Psoas muscle (tissue), 8 donors: ENCODE results near the gene MSH6. TPM values are rescaled to one million over a fixed set of nuclear protein-coding genes. Genes with fewer than 3 reads are reported as not detected.
A peak's percentile ranks its signal among the peaks of the same experiment; 100 is the strongest.
"Not testable (repeated sequence)": the region's sequence is repeated elsewhere in the genome, so short reads cannot be mapped to it uniquely, and the experiment has no call there.

Experiments used
- ATAC-seq, 4 donors: fragments of 200-7000 bp; cut with Tn5 transposase; one replicate each; pipeline ENCODE4 v1.9.1; 2020; ENCODE audit warnings: moderate library complexity in 3 of 4, mild to moderate bottlenecking in 2 of 4
- DNase-seq, 2 donors: peaks; one replicate each; pipeline ENCODE4 v3.0.0-alpha.2; 2020
- H3K27ac ChIP-seq: fragments of 200-600 bp; one replicate; pipeline ENCODE4 v1.8.0; 2022
- H3K27me3 ChIP-seq, 3 donors: fragments of 200-600 bp in 1 of 3; one replicate each; pipeline versions ENCODE4 v1.6.1 to v1.8.0; 2013 to 2022; ENCODE audit warnings: low read length in 2 of 3, mild to moderate bottlenecking in 2 of 3, moderate library complexity in 1 of 3; ENCODE audit not compliant: insufficient read depth in 3 of 3
- H3K36me3 ChIP-seq, 2 donors: fragments of 200-600 bp in 1 of 2; one replicate each; pipeline versions ENCODE4 v1.6.1 to v1.8.0; 2013 to 2022; ENCODE audit warnings: low read depth in 1 of 2, mild to moderate bottlenecking in 1 of 2, moderate library complexity in 1 of 2; ENCODE audit not compliant: insufficient read depth in 1 of 2
- H3K4me1 ChIP-seq: fragments of 200-600 bp; one replicate; pipeline ENCODE4 v1.8.0; 2022
- H3K4me3 ChIP-seq: fragments of 200-600 bp; one replicate; pipeline ENCODE4 v1.8.0; 2022; ENCODE audit warnings: mild to moderate bottlenecking
- H3K9me3 ChIP-seq: fragments of 200-600 bp; one replicate; pipeline ENCODE4 v1.8.0; 2022
- WGBS, 3 donors: extraction: QIAGEN DNeasy Blood & Tissue Kit; methylation state at CpG; one replicate each; pipeline versions ENCODE4 v1.1.6 to v1.1.7; 2013; 5-methylcytosine and 5-hydroxymethylcytosine counted together
- intact Hi-C, 2 donors: fragments of 100-400 bp; cut with DNase I; formaldehyde crosslinking; loops; one replicate each; pipeline versions ENCODE4 v1.11.0 to v1.14.2; 2022
- polyA plus RNA-seq, 3 donors: library from polyadenylated mRNA; stranded (reverse); fragments of 200-250 nt; gene quantifications; one replicate each; pipeline ENCODE4 v1.2.3, GENCODE V29; 2013
- total RNA-seq, 4 donors: library from RNA; stranded (reverse); fragmentation: NEBNext Ultra II Directional in 2 of 4; extraction: Animal tissue kit (Norgen Biotek cat#: 25700) in 2 of 4; gene quantifications; one replicate each; pipeline versions ENCODE4 v1.2.1 to v1.2.4, GENCODE V29; 2021 to 2023
- TF ChIP-seq, protein P1 (sequence below): fragments of 200-600 bp; IDR thresholded peaks from one replicate; pipeline ENCODE4 v1.8.0; 2022; ENCODE audit warnings: antibody characterized with exemption
- donor health status: healthy with polysubstance abuse.
- donor health status: DM: no; HTN: no; CAD: no; lungs with moderate emphysema.
- donor health status: Bipolar disorder and iron deficiency.
- donor health status: healthy.
- donor health status: DM: yes; HTN: yes; CAD: no.
- donor health status: DM: no; HTN: no; CAD: no.
- donor health status: DM: no; HTN: no; CAD: no.
- donor health status: DM: yes; HTN: yes; CAD: no.

The MSH6 gene
- total and polyA plus RNA-seq, 7 donors: 7.7 to 21.1 (median 12.0) TPM

DNA sequence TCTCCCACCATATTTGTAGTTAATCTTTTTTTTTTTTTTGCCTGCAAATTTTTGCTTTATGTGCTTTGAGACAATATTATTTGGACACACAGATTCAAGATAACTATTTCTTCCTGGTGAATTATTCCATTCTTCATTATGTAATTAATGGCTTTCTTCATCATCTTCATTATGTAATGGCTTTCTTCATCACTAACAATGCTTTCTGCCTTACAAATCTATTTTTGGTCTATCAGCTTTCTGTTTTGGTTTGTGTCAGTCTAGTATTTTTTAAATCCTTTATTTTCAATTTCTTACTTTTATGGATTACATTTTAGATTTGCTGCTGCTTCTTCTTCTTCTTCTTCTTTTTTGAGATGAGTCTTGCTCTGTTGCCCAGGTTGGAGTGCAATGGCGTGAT is 60.5 kb downstream of the MSH6 start:
- DNase-seq (no peak), ATAC-seq (no peak)
- Histone ChIP-seq H3K4me1 (no peaks in the 10 kb centered on the region), H3K27me3 (no peaks in the 10 kb centered on the region), H3K27ac (no peak overlapping the region), H3K36me3 (peaks cover 0 to 13% of the 10 kb centered on the region in 2 donors), H3K9me3 (no peaks in the 10 kb centered on the region), H3K4me3 (no peak overlapping the region)
- 92 to 100% (median 97%) methylated on average over 1 of the region's 1 CpG for WGBS, 3 donors
- intact Hi-C loops: no loop called here
- TF ChIP-seq, protein P1, sequence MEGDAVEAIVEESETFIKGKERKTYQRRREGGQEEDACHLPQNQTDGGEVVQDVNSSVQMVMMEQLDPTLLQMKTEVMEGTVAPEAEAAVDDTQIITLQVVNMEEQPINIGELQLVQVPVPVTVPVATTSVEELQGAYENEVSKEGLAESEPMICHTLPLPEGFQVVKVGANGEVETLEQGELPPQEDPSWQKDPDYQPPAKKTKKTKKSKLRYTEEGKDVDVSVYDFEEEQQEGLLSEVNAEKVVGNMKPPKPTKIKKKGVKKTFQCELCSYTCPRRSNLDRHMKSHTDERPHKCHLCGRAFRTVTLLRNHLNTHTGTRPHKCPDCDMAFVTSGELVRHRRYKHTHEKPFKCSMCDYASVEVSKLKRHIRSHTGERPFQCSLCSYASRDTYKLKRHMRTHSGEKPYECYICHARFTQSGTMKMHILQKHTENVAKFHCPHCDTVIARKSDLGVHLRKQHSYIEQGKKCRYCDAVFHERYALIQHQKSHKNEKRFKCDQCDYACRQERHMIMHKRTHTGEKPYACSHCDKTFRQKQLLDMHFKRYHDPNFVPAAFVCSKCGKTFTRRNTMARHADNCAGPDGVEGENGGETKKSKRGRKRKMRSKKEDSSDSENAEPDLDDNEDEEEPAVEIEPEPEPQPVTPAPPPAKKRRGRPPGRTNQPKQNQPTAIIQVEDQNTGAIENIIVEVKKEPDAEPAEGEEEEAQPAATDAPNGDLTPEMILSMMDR: no peak

DNA sequence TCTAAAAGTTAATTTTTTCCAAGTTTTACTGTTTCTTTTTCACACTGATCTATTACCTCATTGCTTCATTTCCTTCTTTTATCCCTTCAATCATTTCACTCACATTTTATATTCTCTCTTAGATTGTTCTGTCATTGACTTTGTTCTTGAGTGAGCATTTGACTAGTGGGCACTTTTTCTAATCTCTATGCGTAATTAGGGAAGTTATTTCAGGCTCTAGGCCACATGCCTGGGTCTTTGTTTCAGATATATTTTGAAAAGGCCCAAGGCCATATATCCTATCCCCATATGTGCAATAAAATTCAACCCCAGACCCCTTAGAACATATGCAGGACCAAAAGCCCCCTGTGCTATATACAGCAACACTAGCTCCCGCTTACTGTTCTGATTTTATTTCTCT is 61.2 kb downstream of the MSH6 start:
- H3K9me3 ChIP-seq: no peaks in the 10 kb centered on the region
- intact Hi-C loops: no loop called here
- 82 to 93% (median 92%) methylated on average over 2 of the region's 2 CpGs for WGBS, 3 donors
- no peaks in the 10 kb centered on the region for H3K4me1 ChIP-seq
- H3K27me3 ChIP-seq: no peaks in the 10 kb centered on the region
- H3K36me3 ChIP-seq: peaks cover 0 to 5% of the 10 kb centered on the region in 2 donors
- no peak for DNase-seq
- TF ChIP-seq, protein P1: no peak
- ATAC-seq: no peak
- no peak overlapping the region for H3K4me3 ChIP-seq
- no peak overlapping the region for H3K27ac ChIP-seq

DNA sequence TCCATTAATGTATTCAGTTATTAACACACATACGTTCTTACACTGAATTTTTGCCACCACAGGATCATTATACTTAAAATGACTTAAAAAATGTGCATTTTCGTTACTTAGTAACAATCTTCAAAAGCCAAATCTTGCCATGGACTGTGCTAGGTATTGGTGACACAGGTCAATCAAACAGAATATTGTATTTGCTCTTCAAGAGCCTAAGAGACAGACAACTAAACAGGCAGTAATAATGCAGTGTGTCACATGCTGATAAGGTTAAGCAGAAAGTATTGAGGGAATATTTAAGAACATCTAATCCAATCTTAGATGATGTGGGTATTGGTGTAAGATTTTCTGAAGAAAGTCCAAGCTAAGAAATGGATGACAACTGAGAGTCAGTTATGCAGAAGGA is 66.4 kb downstream of the MSH6 start:
- ATAC-seq (no peak), DNase-seq (no peak)
- Histone ChIP-seq H3K27me3 (no peaks in the 10 kb centered on the region), H3K36me3 (no peaks in the 10 kb centered on the region), H3K9me3 (no peaks in the 10 kb centered on the region), H3K27ac (no peak overlapping the region), H3K4me3 (no peak overlapping the region), H3K4me1 (peaks cover 9% of the 10 kb centered on the region)
- TF ChIP-seq, protein P1: no peak
- intact Hi-C loops: no loop called here
- WGBS, 3 donors: 85 to 90% (median 86%) methylated on average over 2 of the region's 2 CpGs

DNA sequence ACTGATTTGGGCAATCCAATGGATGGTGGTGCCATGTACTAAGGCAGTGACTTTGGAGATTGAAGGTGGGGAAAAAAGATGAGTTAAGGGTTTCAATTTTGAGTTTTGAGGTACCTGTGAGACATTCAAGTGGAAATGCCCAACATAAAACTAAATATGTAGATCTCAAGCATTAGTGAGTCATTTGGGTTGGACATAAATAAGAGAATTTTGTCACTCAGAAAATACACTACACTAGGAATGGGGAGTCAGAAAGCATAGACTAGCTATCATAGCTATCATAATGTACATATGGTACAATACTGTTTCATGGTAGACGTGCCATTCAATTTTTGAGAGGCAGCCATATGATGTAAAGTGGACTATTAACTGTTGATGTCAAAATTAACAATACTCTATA is 67.3 kb downstream of the MSH6 start:
- Histone ChIP-seq H3K36me3 (no peaks in the 10 kb centered on the region), H3K27ac (no peak overlapping the region), H3K4me1 (peaks cover 13% of the 10 kb centered on the region), H3K4me3 (no peak overlapping the region), H3K9me3 (no peaks in the 10 kb centered on the region), H3K27me3 (no peaks in the 10 kb centered on the region)
- DNase-seq (no peak), ATAC-seq (no peak)
- 83 to 90% (median 87%) methylated on average over 1 of the region's 1 CpG for WGBS, 3 donors
- intact Hi-C loops: no loop called here
- TF ChIP-seq, protein P1: no peak

DNA sequence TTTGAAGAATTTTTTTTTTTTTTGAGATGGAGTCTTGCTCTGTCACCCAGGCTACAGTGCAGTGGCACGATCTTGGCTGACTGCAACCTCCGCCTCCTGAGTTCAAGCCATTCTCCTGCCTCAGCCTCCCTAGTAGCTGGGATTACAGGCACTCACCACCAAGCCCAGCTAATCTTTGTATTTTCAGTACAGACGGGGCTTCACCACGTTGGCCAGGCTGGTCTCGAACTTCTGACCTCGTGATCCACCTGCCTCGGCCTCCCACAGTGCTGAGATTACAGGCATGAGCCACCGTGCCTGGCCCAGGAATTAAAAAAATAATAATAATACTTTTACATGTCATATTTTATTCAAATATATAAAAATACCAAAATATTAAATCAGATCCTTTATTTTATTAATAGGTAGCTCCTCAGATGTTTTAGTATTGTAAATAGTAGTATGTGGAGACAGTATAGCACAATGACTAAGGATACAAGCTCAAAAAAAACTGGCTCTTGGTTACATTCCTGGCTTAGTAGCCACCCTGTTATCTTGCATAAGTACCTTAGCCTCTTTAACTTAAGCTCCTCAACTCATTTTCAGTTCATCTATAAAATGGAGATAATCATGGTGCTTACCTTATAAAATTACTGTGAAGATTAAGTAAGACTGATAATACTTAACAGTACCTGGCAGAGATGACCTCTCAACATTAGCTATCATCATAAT is 70.3 kb downstream of the MSH6 start:
- peak in 2 of 4 donors; percentile 60 to 66 for ATAC-seq
- H3K36me3 ChIP-seq, H3K4me3 ChIP-seq, H3K27ac ChIP-seq, intact Hi-C loops, DNase-seq, H3K27me3 ChIP-seq, H3K9me3 ChIP-seq: not testable (repeated sequence)
- H3K4me1 ChIP-seq: peaks cover 20% of the 10 kb centered on the region
- 83 to 85% (median 85%) methylated on average over 8 of the region's 8 CpGs for WGBS, 3 donors

Other genes starting within 250 kb of the MSH6 start
- not detected for gene KCNK12, start 212.2 kb upstream of the MSH6 start, total RNA-seq
- gene KCNK12, start 212.2 kb upstream of the MSH6 start, polyA plus RNA-seq: under 1 TPM in 2 of 3 donors, not detected in 1; 0.01 TPM
- 10 to 100 TPM; 31.0 to 39.4 (median 34.9) TPM for gene FBXO11, start 123.4 kb downstream of the MSH6 start, total RNA-seq
- 10 to 100 TPM; 16.3 to 30.8 (median 21.3) TPM for gene FBXO11, start 123.4 kb downstream of the MSH6 start, polyA plus RNA-seq